ENCODE measurements around the gene GCLM.
"Not testable (repeated sequence)": the region's sequence is repeated elsewhere in the genome, so short reads cannot be mapped to it uniquely, and the experiment has no call there.

The GCLM gene, protein sequence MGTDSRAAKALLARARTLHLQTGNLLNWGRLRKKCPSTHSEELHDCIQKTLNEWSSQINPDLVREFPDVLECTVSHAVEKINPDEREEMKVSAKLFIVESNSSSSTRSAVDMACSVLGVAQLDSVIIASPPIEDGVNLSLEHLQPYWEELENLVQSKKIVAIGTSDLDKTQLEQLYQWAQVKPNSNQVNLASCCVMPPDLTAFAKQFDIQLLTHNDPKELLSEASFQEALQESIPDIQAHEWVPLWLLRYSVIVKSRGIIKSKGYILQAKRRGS

DNA sequence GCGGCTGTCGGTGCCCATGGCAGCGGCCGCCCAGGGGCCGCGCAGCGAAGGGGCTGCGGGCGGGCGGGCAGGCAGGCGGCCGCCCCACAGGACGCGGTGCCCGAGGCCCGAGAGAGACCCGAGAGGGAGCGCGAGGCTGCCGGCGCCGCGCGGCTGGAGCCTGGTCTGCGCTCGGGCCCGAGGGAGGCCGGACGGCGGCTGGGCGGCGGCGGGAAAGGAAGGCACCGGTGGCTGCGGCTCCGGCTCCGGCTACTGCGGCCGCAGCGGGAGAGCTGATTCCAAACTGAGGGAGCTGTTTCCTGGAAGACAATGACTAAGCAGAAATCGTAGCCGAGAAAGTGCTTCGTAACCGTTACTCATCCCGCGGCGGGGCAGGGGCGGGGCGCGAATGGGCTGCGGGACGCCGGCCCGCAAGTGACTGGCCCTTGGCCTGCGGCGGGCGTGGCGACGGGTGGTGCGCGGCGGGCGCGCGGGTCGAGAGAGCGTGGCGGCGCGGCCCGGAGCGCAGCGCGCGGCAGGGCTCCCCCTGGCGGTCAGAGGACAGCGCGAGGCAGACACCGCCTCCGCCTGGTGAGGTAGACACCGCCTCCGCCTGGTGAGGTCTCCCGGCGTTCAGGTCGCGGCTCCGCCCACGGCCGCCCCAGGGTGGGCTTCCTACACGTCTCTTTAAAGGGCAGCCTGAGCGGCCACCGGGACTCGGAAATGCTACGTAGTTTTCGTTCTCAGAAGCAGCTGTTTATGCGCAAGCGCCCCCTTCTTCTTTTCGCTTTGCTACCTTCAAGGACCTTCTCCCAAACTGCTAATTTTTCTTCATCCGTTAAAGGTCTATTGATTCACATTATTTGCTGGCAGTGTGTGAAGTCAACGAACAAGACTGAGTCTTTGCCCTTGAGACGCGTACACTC lies at the start of gene GCLM:
Gene GCLM, minus strand, starts transcription at position 285 of the 905 bp plus-strand sequence. Its CDS starts 267 bp downstream, at position 18.
- DNase-seq = peak; percentile 95

DNA sequence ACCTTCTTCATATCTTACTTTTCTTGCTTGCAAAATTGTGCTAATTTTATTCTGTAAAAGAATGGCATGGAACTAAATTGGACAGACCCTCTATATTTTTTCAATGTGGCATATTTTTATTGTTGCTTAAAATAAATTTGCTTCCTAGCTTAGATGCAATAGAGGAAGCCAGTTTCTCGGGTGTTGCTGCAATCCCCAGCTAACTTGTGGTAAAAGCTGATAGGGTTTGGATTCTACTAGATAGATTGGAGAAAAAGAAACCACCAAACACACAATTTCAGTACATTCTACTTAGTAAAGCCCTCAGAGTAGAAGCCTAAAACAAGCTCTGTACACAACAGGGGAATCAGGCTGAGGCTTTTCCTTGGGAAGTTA lies 49.5 kb upstream of the GCLM start:
- DNase-seq = no peak

DNA sequence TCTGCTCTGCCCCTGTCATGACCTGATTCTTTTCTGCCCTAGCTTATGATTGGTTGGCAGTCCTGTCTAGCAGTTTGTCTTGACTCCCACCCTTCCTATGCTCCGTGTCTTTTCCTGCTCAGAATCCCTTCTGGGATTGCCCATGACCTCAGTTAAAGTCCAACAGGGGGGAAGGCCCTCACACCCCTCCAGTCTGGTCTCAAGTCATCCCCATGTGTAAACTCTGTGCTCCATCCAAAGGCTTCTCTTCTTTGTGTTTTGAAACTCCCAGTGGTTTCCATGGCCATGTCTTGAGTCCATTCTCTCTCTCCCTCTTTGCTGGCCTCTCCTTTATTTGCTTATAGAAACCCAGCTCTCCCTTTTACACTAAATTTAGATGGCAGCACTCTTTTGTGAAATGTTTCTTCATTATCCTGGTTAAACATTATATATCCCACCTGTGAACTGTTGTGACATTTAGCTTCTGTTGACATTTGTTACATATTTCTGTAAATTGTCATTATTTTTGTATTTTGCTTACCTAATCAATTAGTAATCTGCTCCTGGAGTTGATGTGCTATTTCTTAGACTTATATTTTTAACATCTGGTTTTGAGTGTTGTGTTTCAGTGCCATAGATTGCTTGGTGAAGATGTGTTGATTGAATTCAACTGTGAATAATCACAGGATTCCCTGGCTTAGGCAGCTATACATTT lies 48.9 kb upstream of the GCLM start:
- DNase-seq = no peak

DNA sequence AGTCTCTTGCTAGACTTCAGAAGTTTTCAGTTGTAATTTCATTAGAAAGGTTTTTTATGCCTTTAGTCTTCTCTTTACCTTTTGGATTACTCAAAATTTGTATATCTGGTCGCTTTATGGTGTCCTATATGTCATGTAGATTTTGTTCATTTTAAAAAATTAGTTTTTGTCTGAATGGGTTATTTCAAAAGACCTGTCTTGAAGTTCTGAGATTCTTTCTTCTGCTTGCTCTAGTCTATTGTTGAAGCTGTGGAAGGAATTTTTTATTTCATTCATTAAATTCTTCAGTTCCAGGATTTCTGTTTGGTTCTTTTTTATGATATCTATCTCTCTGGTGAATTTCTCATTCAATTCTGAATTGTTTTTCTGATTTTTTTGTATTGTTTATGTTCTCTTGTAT lies 46.5 kb upstream of the GCLM start:
- no peak for DNase-seq

DNA sequence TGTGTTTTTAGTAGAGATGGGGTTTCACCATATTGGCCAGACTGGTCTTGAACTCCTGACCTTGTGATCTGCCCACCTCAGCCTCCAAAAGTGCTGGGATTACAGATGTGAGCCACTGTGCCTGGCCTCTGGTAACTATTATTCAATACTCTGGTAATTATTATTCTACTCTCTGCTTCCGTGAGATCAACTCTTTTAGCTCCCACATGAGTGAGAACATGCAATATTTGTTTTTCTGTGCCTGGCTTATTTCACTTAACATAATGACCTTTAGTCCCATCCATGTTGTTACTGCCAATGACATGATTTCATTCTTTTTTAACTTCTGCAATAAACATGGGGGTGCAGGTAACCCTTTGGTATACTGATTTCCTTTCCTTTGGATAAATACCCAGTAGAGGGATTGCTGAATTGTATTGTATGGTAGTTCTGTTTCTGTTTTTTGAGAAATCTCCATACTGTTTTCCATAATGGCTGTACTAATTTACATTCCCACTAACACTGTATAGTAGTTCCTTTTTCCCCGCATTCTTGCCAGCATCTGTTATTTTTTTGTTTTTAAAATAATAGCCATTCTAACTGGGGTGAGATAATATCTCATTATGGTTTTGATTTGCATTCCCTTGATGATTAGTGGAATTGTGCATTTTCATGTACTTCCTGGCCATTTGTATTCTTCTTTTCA lies 37.9 kb upstream of the GCLM start:
- not testable (repeated sequence) for DNase-seq

DNA sequence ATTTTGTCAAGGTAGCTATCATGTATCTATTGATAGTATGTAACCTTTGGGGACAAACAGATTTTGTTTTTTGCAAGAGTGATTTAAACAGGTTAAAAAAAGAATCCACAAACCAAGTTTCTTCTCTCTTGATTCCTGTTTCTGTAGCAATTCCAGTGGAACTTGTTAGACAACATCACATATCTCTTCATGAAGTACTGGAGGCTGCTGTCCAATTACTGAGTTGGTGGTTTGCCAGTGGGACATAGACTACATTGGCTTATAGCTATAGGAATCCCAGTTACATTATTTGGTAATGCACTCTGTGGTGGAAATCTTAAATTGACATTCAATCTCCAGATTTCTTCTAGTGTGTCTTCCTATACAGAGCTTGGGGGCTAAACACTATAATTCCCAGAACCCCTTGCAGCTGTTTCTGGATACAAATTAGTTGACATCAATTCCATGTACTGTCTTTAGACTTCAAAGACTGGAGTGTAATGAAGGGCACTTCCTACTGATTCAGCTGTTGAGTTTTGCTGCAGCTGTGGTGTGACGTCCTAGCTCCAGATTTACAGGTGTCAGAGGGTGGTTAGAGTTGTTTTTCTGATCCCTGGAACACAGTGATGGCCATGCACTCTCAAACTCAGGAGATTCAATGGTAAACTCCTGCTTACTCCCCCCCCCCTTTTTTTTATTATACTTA lies 29.4 kb upstream of the GCLM start:
- no peak for DNase-seq

DNA sequence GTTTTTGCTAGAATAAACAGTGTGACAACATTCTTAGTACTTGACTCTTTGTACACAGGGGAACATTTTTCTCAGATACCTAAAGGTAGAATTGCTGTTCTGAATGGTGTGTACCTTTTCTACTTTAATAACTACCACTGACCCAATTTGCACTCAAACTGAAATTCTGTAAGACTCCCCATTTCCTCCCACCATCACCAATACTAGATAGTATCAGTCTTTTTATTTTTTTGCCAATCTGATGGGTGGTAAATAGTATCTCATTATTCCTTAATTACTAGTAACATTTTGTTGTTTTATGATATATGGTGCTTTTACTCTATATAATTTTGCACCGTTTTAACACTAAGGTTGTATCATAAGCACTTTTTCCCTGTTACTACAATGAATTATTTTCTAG lies 28.8 kb upstream of the GCLM start:
- DNase-seq = no peak

DNA sequence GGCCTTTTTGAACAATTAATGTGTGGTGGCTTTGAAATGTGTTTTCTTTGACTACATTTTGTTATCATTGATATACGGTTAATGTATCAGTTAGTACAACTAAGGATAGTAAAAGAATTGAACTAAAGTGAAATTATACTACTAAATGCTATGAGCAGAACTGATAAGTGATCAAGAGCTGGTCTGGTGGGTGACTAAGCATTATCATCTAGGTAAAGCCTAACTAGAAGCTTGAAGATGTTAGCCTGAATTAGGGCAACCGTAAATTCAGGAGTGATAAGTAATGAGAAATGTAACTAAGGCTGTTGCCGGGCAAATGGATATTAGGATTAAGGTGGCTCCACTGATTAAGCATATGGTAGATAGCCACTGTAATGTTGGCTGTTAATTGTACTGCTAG lies 16.0 kb upstream of the GCLM start:
- no peak for DNase-seq

DNA sequence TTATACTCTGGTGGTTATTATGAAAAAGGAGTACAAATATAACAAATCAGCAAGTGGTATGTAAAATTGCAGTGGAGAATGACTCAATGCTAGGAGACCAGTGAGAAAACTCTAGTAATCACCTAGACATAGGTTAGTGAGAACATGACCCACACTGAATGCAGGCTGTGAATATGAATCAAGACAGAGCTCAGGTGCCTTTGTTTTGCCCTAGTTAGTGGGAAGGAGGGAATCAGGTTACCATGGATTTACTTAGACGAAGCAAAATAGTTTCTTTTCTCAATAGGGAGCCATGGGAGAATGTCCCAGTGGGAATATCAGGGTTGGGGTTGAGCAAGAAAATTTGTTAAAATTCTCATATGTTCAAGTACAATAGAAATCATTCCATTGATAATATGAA lies 10.6 kb upstream of the GCLM start:
- DNase-seq = no peak

DNA sequence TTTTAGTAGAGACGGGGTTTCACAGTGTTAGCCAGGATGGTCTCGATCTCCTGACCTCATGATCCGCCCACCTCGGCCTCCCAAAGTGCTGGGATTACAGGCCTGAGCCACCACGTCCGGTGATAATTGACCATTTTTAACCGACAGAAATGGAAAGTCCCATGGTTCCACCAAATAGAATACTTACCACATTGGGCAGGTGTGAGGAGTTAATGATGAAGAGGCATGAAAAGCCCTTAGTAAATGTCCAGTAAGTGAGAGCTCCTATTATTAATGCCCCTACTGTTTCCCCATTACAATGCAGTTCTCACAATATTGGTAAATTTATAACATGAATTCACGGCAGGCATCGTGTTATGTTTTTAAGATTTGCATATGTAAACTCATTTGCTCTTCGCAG lies 8.1 kb upstream of the GCLM start:
- no peak for DNase-seq

DNA sequence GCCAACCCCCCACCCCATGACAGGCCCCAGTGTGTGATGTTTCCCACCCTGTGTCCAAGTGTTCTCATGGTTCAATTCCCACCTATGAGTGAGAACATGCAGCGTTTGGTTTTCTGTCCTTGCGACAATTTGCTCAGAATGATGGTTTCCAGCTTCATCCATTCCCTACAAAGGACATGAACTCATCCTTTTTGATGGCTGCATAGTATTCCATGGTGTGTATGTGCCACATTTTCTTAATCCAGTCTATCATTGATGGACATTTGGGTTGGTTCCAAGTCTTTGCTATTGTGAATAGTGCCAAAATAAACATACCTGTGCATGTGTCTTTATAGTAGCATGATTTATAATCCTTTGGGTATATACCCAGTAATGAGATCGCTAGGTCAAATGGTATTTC lies 1.6 kb upstream of the GCLM start:
- not testable (repeated sequence) for DNase-seq

DNA sequence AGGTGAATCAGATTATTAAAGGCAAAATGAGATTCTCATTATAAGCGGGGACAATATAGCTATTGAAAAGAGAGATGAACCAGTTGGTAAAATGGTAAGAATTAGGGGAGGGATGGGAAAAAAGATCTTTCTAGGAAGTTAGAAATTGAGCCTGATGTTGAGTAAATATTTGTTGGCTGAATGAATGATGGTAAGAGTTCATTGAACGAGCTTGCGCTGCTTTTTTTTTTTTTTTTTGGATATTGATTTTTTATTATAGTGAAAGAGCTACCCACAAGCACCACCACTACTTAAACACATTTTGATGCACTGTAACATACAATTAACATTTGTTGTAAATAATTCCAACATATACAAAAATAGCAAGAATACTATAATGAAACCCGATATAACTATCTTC lies 1.1 kb upstream of the GCLM start:
- DNase-seq = no peak

DNA sequence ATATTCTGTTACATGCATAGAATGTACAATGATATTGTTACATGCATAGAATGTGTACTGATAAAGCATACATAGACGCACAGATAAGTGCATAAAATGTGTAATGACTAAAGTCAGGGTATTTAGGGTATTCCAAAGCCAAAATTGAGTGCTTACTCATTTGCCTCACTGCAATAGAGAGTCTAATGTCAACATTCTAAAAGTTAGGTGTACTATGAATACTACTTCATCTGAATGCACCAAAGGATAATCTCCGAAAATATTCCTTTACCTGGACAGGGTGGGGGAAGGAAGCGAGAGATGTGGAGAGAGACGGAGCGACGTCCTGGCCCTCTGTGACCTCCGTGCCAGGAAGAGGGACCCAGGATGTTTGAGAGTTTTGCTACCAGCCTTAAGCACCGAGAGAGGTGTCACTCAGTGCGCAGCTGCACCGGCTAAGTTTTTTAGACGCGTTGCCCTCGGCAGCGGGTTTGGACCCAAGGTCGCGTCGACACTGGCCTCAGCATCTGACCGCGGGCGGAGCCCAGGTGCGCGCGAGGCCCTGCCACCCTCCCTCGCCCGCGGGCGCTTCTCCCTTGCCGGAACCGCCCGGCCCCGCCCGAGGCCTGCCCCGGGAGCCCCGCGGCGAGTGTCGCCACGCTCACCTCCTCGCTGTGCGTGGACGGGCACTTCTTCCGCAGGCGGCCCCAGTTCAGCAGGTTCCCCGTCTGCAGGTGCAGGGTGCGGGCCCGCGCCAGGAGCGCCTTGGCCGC lies 660 bp downstream of the GCLM start:
- DNase-seq = peak; percentile 65

DNA sequence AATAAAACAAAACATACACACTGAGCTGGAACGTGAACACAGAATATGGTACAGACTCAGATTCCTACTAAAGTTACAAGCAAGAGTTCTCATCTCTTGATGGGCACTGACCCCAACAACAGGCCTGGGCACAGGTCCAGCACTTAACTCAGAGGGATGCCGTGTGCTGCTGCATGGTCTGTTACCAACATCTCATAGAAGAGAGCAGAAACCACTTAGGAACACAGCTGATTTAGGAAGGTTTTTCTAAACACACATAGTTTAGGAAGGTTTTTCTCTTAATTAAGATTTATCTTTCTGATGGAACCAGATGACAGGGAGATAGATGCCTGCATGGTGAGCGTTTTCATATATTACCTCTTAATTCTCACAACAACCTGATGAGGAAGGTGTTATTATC lies 1.5 kb downstream of the GCLM start:
- DNase-seq = no peak

DNA sequence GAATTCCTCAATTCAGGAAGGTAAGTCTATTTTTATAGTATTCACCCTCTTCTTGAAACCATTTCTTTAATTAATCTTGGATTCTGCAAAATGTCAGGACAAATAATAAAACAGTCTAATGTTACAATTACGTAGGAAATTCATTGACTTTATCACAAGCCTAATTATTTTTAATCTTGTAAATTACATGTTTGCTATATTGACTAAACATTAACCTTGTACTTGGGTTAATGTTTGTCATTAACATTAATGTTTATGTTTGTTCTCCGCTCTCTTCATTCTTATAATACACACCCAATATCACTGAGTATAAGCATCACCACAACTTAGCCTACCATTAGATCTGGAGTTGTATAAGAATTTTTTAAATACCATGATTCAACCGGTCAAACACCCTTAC lies 2.8 kb downstream of the GCLM start:
- DNase-seq = no peak

DNA sequence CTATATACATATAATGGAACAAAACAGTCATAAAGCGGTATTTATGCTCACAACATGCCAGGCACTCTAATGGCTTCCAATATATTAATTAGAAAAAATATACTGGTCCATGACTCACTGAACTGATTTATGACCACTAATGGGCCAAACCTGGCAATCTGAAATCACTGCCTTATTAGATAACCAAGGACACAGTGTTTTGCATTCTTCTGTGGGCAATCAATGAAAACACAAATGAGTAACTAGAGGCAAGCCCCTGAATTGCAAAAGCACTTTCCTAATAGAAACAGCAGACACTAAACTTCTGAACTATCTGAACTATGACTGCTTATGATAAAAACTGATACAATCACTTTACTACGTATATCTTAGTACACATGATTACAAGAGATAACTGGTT lies 3.5 kb downstream of the GCLM start:
- peak; percentile 4 for DNase-seq

DNA sequence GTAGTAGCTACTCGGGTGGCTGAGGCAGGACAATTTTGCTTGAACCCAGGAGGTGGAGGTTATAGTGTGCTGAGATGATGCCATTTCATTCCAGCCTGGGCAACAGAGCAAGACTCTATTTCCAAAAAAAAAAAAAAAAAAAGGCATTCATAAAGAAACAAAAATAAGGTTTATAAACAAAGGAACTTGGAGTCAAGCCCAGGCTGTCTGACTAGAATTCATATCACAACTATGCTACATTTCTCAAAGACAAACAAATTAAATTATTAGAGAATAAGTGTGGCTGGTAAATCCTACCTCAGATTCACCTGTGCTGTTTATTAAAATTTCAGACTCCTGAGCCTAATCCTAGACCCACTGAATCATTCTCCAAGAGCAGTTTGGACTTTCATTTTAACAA lies 4.2 kb downstream of the GCLM start:
- DNase-seq = no peak

DNA sequence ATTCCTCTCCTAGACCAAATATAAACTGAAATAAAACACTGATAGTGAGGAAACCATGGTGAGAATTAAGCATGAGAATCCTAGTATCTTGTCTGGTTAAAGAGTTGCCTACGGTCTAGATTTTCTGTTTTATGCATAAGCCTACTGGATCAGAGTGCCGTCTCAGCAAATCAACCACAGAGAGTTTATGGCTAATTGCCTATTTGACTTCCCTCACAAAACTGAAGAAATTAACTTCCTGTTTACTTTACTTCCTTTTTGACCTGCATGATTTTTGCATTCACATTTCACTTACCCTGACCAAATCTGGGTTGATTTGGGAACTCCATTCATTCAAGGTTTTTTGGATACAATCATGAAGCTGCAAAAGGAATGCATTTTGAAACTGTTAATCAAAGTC lies 5.0 kb downstream of the GCLM start:
- peak; percentile 28 for DNase-seq

DNA sequence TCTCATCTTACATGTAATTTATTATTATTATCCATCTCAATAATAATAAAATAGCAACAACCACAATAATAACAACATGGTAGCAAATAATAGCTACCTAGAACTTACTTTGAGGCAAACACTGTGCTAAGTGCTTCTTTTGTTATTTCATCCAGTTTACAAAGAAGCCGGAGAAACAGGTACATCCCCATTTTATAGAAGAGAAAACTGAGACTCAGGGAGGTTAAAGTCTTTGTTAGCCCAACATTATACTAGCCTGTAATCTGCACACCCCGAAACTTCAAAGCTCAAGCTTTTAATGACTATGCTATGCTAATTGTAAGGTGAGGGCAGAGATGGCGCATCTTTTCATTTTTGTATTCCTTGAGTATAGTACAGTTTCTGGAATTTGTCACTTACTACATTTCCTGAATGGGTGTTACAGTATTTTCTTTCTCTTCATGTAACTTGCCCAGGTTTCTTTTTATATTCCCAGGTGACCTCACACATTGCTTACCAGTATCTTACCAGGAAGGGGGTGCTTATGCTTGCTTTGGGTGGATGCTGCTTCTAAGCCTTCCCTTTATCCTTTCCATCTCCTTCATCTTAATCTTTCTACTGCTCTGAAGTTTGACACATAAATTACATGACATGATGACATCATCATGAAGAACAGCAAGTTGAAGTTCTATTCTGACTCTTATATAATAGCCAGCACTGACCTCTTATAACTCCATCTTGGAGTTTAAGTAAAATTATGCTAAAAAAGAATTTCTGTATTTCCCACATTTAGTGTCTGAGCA lies 8.3 kb downstream of the GCLM start:
- DNase-seq = no peak

DNA sequence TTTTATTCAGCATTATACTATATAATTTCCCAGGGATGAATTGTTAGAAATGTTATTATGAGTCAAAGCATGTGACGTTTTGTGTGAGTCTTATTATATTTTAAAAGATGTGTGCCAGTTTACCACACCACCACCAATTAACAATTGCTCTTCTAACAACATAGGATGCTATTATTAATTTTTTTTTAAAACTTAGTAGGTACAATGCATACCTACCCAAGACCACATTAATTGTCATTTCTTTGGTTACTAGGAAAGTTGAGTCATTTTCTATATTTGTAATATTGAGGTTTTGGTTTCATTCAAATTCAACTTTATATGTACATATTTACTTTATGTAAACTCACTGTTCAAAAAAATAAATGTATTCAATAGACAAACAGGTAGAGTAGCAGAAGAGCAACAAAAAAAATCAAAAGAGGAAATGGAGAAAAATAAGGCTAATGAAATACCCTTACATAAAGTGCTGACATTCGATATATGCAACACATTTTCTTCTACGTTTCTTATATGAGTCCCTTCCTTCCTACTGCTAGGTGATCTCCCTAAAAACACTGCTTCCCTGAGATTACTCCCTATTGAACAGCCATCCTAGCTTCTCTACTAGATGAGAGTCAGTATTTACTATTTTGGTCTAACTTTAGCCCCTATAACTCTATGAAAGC lies 9.6 kb downstream of the GCLM start:
- DNase-seq = no peak
